GM21786 (cell line): ENCODE measurements around the gene KIF17.

Experiments
- ATAC-seq: cut with Tn5 transposase; IDR thresholded peaks from one replicate; pipeline ENCODE4 v1.9.1; 2021; ENCODE audit not compliant: unreplicated experiment

KIF17 gene

GRCh38 chr1:20633190-20634064, 84.4 kb downstream of the KIF17 start, which contains the start of gene PINK1:
PINK1 (plus strand) TSS chr1:20633458; CDS start chr1:20633549, 91 bp downstream.
- peak; percentile 65 for ATAC-seq

GRCh38 chr1:20632386-20632785, 85.4 kb downstream of the KIF17 start:
- ATAC-seq: no peak

GRCh38 chr1:20630729-20631128, 87.1 kb downstream of the KIF17 start:
- ATAC-seq: no peak

GRCh38 chr1:20626524-20626923, 91.3 kb downstream of the KIF17 start:
- ATAC-seq: no peak

GRCh38 chr1:20626098-20626427, 91.7 kb downstream of the KIF17 start:
- ATAC-seq: no peak

GRCh38 chr1:20625176-20626097, 92.4 kb downstream of the KIF17 start:
- no peak for ATAC-seq

- ATAC-seq: no peak
Observed at GRCh38 chr1:20624709-20625108, 93.1 kb downstream of the KIF17 start.

- no peak for ATAC-seq
Observed at GRCh38 chr1:20621012-20621411, 96.8 kb downstream of the KIF17 start.

- ATAC-seq: no peak
Observed at GRCh38 chr1:20619999-20620398, 97.8 kb downstream of the KIF17 start.

- no peak for ATAC-seq
Observed at GRCh38 chr1:20618550-20618949, 99.3 kb downstream of the KIF17 start.

GRCh38 chr1:20616847-20617487, 100.8 kb downstream of the KIF17 start:
- ATAC-seq: no peak

GRCh38 chr1:20615946-20616846, 101.6 kb downstream of the KIF17 start:
- no peak for ATAC-seq

GRCh38 chr1:20614131-20614579, 103.7 kb downstream of the KIF17 start:
- ATAC-seq: no peak
